Suppressor macrophage treated with lipopolysaccharide for 1 hour (primary cell): Measurements from ENCODE around the gene IZUMO1R.
"Not testable (repeated sequence)": the region's sequence is repeated elsewhere in the genome, so short reads cannot be mapped to it uniquely, and the experiment has no call there.

Experiments
- DNase-seq, 3 donors: peaks; one replicate each; pipeline ENCODE4 v3.0.0-alpha.2; 2020 to 2022

The IZUMO1R gene

GRCh38 chr11:94326947-94327346 lies 22.6 kb downstream of the IZUMO1R start:
- peak; percentile 34 to 46 (median 36) for DNase-seq

- DNase-seq: no peak
Observed at GRCh38 chr11:94328587-94329080, 24.3 kb downstream of the IZUMO1R start.

DNA sequence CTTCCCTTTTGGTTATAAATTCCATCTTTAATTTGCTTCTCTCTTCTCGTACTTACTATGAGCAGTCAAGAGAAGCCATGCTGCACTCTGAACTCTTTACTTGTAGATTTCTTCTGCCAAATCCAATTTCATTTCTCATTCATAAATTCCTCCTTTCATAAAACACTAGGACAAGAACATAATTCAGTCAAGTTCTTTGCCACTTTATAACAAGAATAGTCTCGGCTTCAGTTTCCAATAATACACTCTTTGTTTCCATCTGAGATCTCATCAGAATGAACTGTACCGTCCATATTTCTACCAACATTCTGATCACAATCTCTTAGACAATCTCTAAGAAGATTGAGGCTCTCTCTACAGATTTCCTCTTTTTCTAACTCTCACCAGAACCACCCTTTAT lies 25.1 kb downstream of the IZUMO1R start:
- DNase-seq: no peak

DNA sequence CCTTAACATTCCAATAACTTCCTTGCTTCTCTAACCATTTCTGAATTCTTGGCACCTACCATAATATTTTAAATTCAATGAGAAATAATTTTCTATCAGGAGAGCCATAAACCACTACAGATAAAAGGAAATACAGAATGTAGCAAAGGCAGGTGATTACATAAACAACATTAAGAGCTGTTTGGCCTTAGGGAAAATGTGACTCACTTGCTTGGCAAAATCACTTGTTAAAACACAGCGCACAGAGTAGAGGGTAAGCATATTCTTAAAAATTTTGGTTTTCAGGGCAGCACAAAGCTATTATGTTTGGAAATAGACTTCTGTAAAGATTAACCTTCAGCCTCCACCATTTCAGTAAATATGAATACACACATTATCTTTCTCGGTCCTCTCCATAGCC lies 26.4 kb downstream of the IZUMO1R start:
- DNase-seq: no peak

- DNase-seq: no peak
Observed at GRCh38 chr11:94332814-94333213, 28.4 kb downstream of the IZUMO1R start.

GRCh38 chr11:94336033-94336432 lies 31.7 kb downstream of the IZUMO1R start:
- DNase-seq: no peak

DNA sequence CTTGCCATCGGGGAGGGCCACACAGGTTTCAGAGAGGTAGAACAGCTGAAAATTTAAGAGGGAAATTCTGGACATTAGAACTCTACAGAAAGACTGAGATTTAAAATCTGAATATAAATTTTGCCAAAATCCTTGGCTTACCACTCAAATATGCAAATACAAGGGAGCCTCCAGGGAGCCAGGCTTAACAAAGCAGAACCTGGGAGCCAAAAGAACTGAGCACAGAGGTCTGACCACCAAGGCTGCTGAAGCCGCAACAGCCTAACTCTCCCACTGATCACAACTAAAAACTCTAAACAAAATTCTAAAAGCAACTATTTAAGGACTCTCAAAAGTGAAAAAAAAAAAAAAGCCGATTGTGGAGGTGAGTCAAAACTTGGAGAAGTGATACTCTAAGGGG lies 34.3 kb downstream of the IZUMO1R start:
- DNase-seq: no peak

DNA sequence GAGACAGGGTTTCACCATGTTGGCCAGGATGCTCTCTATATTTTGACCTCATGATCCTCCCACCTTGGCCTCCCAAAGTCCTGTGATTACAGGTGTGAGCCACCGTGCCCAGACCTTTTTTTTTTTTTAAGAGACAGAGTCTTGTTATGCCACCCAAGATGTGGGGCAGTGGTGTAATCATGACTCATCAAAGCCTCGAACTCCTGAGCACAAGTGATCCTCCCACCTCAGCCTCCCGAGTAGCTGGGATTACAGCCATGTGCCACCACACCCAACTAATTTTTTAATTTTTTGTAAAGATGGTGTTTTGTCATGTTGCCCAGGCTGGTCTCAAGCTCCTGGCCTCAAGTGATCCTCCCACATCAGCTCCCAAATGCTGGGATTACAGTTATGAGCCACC lies 37.9 kb downstream of the IZUMO1R start:
- DNase-seq: no peak

DNA sequence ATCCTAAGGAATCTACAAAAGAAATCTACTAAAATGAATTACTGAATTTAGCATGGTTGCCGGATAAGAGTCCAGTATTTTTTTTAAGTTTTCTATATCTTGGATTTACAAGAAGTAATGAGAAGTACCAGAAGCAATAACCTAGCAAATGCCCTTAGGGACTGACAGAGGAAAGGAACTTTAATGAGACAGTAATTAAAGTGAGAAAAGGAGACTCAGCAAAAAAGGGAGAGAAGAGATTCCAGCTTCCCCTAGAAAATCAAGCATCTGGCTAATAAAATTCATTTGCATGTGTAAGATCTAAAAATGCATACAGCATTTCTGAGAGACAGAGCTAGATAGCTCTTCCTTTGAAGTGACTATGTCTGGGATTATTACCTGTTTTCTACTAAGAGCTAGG lies 39.1 kb downstream of the IZUMO1R start:
- no peak for DNase-seq

GRCh38 chr11:94346311-94346710 lies 41.9 kb downstream of the IZUMO1R start:
- not testable (repeated sequence) for DNase-seq

DNA sequence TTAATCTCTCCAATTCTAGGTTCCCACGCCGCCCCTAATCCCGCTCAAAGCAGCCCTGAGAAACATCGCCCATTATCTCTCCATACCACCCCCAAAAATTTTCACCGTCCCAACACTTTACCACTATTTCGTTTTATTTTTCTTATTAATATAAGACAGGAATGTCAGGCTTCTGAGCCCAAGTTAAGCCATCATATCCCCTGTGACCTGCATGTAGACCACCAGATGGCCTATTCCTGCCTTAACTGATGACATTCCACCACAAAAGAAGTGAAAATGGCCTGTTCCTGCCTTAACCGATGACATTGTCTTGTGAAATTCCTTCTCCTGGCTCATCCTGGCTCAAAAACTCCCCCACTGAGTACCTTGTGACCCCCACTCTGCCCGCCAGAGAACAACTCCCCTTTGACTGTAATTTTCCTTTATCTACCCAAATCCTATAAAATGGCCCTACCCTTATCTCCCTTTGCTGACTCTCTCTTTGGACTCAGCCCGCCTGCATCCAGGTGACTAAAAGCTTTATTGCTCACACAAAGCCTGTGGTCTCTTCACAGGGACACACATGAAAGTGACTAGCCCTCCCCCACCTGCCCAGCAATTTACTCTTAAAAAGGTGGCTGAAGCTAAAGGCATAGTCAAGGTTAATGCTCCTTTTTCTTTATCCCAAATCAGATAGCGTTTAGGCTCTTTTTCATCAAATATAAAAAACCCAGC lies 46.6 kb downstream of the IZUMO1R start:
- not testable (repeated sequence) for DNase-seq
